Stimulated activated CD8-positive, alpha-beta memory T cell treated with anti-CD3 and anti-CD28 coated beads, Interleukin-12 subunit alpha, Interleukin-12 subunit beta, amount 100 ng/mL, for 1 hour (primary cell): ENCODE results near the gene NKX2-4.
"Not testable (repeated sequence)": the region's sequence is repeated elsewhere in the genome, so short reads cannot be mapped to it uniquely, and the experiment has no call there.

Experiments
- DNase-seq: peaks from one replicate; pipeline ENCODE4 v3.0.0-alpha.2; 2020; ENCODE audit warnings: low read depth

The NKX2-4 gene

GRCh38 chr20:21397341-21398108 is at the start of gene NKX2-4:
Gene NKX2-4 (minus strand): TSS chr20:21397526. CDS start chr20:21397399, 127 bp downstream.
- no peak for DNase-seq

GRCh38 chr20:21437816-21438215 is 40.5 kb upstream of the NKX2-4 start:
- DNase-seq: no peak

DNA sequence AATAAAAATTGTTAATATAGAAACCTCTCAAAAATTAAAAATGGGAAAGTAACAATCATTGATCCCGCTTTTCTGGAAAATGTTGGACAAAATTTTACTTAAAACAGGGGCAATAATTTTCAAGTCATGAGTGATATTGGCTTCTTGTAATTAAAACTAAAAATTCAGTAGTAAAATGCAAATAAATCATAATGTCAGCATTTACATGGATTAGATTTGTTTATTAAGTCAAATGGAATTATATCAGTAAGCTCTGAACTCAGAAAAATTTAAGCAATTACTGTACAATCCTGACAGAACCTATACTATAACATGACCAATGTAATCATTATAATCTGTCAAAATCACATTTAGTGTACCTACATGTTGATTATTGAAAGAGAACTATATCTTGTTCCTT is 39.9 kb upstream of the NKX2-4 start:
- DNase-seq: no peak

- DNase-seq: no peak
Measured at GRCh38 chr20:21436205-21436604, 38.9 kb upstream of the NKX2-4 start.

- no peak for DNase-seq
Measured at GRCh38 chr20:21435576-21435975, 38.2 kb upstream of the NKX2-4 start.

- DNase-seq: no peak
Measured at GRCh38 chr20:21433329-21433890, 36.1 kb upstream of the NKX2-4 start.

DNA sequence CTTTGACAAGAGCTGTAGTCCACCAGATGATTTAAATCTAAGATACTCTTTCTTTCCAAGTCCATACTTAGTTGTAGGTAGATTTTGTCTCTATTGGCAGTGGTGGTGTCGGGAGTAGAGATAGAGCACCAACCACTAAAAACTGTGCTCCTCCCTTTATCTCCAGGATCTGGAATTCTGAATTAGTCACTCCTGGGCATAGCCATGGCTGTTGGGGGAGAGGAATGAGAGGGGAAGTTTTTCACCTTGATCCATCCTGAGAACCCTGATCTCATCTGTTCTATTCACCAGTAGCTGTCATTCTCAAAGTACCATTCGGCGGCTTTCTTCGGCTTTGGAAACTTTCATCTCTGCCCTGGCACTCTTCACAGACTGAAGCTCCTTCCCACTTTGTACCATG is 35.6 kb upstream of the NKX2-4 start:
- no peak for DNase-seq

DNA sequence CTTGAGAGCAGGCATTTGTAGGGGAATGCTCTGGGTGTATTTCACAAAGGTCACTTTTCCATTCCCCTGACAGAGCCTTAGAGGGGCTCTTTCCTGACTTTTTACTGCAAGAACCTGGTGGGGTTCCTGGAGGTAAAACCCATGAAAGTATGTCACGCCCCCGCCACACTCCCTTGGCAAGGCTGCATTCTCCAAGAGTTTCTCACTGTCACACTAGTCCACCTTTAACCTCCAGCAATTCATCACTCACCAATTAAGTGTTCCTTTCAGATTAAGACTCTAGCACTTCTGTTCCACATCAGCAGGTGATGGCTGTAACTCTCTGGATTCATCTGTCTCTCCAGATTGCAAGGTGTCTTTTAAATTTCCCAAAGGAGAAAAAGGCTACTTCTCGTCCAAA is 32.7 kb upstream of the NKX2-4 start:
- DNase-seq: no peak

GRCh38 chr20:21424846-21425245 is 27.5 kb upstream of the NKX2-4 start:
- DNase-seq: no peak

DNA sequence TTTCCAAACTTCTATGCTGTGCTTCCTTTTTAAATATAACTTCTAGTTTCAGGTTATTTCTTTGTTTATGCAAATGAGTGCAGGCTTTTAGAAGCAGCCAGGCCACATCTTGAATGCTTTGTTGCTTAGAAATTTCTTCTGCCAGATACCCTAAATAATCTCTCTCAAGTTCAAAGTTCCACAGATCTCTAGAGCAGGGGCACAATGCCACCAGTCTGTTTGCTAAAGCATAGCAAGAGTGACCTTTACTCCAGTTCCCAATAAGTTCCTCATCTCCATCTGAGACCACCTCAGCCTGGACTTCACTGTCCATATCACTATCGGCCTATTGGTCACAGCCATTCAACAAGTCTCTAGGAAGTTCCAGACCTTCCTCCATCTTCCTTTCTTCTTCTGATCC is 26.4 kb upstream of the NKX2-4 start:
- DNase-seq: not testable (repeated sequence)

DNA sequence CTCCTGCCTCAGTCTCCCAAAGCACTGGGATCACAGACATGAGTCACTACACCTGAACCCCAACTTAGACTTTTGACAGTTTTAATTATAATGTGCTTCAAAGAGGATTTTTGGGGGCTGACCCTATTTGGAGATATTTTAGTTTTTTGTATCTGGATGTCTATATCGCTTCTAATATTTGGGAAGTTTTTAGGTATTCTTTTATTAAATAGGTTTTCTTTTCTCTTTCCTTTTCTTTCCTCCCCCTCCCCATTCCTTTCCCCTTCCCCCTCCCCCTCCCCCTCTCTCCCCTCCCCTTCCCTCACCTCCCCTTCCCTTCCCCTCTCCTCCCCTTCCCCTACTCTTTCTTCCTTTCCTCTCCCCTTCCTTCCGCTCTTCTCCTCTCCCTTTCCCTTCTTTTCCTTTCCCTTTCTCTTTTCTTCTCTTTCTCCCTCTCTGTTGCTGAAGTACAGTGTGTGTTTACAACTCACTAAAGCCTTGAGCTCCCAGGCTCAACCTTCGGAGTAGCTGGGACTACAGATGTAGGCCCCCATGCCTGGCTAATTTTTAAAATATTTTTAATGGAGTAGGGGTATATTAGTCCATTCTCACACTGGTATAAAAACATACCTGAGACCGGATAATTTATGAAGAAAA is 24.4 kb upstream of the NKX2-4 start:
- no peak for DNase-seq

DNA sequence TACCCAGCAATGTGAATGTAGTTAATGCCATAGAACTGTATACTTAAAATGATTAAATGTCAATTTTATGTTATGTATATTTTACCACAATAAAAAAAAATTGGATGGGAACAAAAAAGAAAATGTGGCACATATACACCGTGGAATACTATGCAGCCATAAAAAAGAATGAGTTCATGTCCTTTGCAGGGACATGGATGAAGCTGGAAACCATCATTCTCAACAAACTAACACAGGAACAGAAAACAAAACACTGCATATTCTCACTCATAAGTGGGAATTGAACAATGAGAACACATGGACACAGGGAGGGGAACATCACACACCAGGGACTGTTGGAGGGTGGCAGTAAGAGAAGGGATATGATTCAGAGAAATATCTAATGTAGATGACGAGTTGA is 21.8 kb upstream of the NKX2-4 start:
- DNase-seq: not testable (repeated sequence)

DNA sequence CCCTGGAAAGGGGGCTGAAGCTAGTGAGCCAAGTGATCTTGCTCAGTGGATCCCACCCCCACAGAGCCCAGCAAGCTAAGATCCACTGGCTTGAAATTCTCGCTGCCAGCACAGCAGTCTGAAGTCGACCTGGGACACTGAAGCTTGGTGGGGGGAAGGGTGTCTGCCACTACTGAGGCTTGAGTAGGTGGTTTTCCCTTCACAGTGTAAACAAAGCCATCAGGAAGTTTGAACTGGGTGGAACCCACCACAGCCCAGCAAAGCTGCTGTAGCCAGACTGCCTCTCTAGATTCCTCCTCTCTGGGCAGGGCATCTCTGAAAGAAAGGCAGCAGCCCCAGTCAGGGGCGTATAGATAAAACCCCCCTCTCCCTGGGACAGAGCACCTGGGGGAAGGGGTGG is 16.7 kb upstream of the NKX2-4 start:
- DNase-seq: not testable (repeated sequence)

DNA sequence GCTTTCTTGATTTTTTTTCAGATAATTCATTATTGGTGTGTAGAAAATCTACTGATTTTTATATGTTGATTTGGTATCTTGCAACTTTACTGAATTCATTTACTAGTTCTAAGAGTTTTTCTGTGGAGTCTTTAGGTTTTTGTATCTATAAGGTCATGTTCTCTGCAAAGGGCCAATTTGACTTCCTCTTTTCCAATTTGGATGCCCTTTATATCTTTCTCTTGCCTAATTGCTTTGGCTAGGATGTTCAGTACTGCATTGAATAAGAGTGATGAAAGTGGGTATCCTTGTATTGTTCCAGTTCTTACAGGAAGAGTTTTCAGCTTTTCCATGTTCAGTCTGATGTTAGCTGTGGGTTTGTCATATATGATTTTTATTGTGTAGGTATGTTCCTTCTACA is 14.4 kb upstream of the NKX2-4 start:
- no peak for DNase-seq

DNA sequence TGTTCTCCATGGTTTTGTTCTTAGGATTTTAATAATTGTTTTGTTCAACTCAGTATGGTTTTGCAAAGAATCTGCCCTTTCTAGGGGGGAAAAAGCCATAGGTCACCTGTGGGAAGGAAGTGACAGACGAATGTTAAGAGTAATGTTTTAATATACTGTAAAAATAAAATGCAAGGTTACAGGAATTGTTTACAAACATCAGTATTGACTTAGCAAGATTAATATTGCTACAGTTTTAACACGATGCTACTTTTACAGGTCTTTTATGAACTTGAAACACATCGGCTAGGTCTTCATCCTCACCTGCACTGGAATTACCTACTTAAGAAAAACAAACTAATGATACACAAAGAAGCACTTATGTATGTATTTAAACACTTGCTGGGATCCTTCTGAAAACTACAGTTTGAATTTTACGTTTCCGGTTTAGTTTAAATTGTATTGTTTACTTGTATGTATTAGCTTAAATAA is 1.7 kb upstream of the NKX2-4 start:
- no peak for DNase-seq

DNA sequence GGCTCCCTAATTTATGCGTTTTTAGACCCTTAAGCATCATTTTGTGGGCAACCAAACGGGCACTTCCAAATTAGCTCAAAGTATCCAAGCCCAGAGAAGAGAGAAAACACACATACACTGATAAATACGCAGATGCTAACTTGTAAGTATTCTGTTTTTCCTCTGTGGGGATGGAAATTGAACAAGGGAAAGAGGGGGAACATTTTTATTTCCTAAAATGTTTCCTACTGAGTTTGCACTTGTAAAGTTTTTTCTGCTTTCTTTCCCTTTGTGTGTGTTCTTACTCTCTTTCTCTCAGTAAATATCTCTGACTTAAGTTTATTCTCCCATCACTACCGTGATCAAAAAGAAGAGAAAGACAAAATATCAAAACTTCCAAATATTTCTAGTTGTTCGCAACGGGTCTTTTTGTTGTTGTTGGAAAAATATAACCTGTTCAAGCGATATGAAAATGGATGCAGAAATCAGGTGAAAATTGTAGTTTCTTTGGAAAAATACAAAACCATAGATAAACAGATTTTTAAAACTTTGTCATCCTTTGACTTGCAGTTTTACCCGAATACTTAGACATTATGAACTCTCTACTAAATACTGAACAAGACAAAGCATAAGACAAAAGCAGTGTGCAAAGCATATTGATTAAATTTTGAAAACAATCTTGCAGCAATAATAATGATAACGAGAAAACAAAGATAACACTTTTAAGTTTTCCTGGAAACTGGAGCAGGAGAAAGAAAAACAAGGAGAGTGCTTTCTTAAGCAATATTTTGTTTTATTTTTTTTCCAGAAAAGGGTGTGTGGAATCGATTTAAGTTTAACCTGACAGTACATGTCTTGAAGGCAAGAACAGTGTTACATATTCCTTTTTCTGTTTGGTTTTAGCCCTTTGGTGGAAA is 1.0 kb upstream of the NKX2-4 start:
- DNase-seq: no peak

DNA sequence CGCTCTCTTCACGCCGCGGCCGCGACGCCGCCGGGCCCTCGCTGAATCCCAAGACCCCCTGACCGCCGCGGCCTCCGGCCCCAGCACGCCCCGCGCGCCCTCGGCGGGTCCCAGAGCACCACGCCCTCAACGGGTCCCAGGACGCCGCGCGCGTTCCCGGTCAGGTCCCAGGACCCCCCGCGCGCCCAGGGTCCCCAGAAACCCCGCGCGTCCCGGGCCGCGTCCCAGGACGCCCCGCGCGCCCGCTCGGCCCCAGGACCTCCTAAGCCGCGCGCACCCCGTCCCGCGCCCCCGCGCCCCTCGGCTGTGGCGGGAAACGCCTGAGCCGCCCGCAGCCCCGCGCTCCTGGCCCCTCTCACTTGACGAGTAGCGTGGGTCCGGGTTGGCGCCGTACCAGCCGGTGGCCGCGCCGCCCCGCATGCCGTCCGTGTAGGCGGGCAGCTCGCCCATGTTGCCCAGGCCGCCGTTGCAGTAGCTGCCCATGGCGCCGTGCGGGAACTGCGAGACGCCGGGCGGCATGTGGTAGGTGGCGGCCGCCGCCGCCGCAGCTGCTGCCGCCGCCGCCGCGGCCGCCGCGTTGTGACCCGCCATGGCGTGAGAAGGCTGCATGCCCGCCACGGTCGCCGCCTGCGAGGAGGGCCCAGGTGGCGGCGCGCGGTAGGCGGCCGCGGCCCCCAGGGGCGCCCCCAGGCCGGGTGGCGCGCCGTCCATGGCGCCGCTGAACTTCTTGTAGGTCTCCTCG is 556 bp downstream of the NKX2-4 start:
- DNase-seq: no peak

GRCh38 chr20:21395666-21396598 is 1.4 kb downstream of the NKX2-4 start:
- peak; percentile 17 for DNase-seq

GRCh38 chr20:21395051-21395665 is 2.2 kb downstream of the NKX2-4 start:
- no peak for DNase-seq

DNA sequence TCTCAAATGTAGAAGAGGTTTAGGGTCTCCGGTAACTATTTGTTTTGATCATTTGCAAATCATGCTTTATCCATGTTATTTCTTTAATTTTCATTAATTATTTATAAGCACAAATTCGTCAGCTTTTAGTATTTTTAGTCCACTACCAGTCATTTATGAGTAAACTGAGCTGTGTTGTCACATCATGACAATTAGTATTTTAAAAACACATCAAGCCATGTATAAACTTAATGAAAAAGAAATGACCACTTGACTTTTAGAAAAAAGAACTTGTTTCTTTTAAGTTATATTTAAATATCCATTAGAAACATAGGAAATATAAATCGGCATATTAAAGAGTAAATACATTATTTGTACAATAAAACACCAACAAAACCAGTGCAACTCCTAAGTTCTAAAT is 2.8 kb downstream of the NKX2-4 start:
- no peak for DNase-seq
